Globus pallidus (tissue), 1 donor: Measurements from ENCODE around the gene PAXX.

Experiments used
- DNase-seq: peaks from one replicate; pipeline ENCODE4 v3.0.0-alpha.2; 2015; ENCODE audit warnings: low spot score

The PAXX gene

GRCh38 chr9:136982232-136983051, 9.8 kb upstream of the PAXX start, which contains the start of gene LCNL1:
TSS of gene LCNL1 (plus strand) at chr9:136982993. CDS start at chr9:136983587, 594 bp downstream.
- DNase-seq = peak; percentile 82

- DNase-seq = peak; percentile 45
Measured at GRCh38 chr9:136983167-136983566, 9.1 kb upstream of the PAXX start.

- no peak for DNase-seq
Measured at GRCh38 chr9:136983656-136984314, 8.4 kb upstream of the PAXX start.

- no peak for DNase-seq
Measured at GRCh38 chr9:136984464-136985026, 7.7 kb upstream of the PAXX start.

- no peak for DNase-seq
Measured at GRCh38 chr9:136985027-136985602, 7.1 kb upstream of the PAXX start.

GRCh38 chr9:136985853-136986252, 6.4 kb upstream of the PAXX start:
- no peak for DNase-seq

GRCh38 chr9:136988872-136989271, 3.4 kb upstream of the PAXX start:
- no peak for DNase-seq

- DNase-seq = no peak
Measured at GRCh38 chr9:136990242-136990911, 1.8 kb upstream of the PAXX start.

GRCh38 chr9:136992819-136993369, 672 bp downstream of the PAXX start:
- DNase-seq = no peak

- no peak for DNase-seq
Measured at GRCh38 chr9:136994180-136994887, 2.1 kb downstream of the PAXX start.

GRCh38 chr9:136994888-136995230, 2.6 kb downstream of the PAXX start:
- no peak for DNase-seq

GRCh38 chr9:136995362-136995761, 3.1 kb downstream of the PAXX start:
- DNase-seq = no peak

- DNase-seq = no peak
Measured at GRCh38 chr9:136995772-136996311, 3.6 kb downstream of the PAXX start.

GRCh38 chr9:136996361-136997292, 4.4 kb downstream of the PAXX start, which contains the start of gene CLIC3:
TSS of gene CLIC3 (minus strand) at chr9:136996568. CDS start at chr9:136996543, 25 bp downstream.
- no peak for DNase-seq

GRCh38 chr9:136997371-136997770, 5.1 kb downstream of the PAXX start:
- no peak for DNase-seq

GRCh38 chr9:136997830-136998234, 5.6 kb downstream of the PAXX start:
- no peak for DNase-seq

GRCh38 chr9:137000177-137000930, 8.1 kb downstream of the PAXX start:
- no peak for DNase-seq

GRCh38 chr9:137001857-137002645, 9.8 kb downstream of the PAXX start:
- DNase-seq = no peak
